DND-41 (cell line): ENCODE results near the gene NAT10.
"Not testable (repeated sequence)": the region's sequence is repeated elsewhere in the genome, so short reads cannot be mapped to it uniquely, and the experiment has no call there.

Experiments used
- EZH2 ChIP-seq: IDR thresholded peaks from 3 replicates; pipeline ENCODE4 v1.6.1; 2012; ENCODE audit warnings: borderline replicate concordance, low read depth, mild to moderate bottlenecking, moderate library complexity, low read length, inconsistent platforms; ENCODE audit not compliant: severe bottlenecking
- TF ChIP-seq, protein P1 (sequence below): IDR thresholded peaks from 2 replicates; pipeline ENCODE4 v1.5.1; 2012; ENCODE audit warnings: borderline replicate concordance, low read length, moderate library complexity, mild to moderate bottlenecking; ENCODE audit not compliant: poor library complexity, severe bottlenecking; ENCODE audit errors: extremely low read depth

DNA sequence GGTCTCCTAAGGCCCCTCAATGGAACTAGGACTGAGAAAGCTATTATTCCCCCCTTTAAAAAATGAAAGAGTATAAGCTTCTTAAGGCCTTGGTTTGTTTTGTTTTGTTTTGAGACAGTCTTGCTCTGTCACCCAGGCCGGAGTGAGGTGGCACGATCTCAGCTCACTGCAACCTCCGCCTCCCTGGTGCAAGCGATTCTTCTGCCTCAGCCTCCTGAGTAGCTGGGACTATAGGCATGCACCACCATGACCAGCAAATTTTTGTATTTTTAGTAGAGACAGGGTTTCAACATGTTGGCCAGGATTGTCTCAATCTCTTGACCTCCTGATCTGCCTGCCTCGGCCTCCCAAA, 75.4 kb downstream of the NAT10 start:
- not testable (repeated sequence) for TF ChIP-seq EZH2
- TF ChIP-seq, protein P1, sequence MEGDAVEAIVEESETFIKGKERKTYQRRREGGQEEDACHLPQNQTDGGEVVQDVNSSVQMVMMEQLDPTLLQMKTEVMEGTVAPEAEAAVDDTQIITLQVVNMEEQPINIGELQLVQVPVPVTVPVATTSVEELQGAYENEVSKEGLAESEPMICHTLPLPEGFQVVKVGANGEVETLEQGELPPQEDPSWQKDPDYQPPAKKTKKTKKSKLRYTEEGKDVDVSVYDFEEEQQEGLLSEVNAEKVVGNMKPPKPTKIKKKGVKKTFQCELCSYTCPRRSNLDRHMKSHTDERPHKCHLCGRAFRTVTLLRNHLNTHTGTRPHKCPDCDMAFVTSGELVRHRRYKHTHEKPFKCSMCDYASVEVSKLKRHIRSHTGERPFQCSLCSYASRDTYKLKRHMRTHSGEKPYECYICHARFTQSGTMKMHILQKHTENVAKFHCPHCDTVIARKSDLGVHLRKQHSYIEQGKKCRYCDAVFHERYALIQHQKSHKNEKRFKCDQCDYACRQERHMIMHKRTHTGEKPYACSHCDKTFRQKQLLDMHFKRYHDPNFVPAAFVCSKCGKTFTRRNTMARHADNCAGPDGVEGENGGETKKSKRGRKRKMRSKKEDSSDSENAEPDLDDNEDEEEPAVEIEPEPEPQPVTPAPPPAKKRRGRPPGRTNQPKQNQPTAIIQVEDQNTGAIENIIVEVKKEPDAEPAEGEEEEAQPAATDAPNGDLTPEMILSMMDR: not testable (repeated sequence)
